NCI-H2196 (cell line): ENCODE measurements around the gene SH3GL3.
A peak's percentile ranks its signal among the peaks of the same experiment; 100 is the strongest.

Source experiments
- DNase-seq: peaks from one replicate; lab custom pipeline; 2025; ENCODE audit not compliant: unreplicated experiment; lab: John Stamatoyannopoulos, UW

The SH3GL3 gene

GRCh38 chr15:83503595-83504364 is 56.6 kb downstream of the SH3GL3 start:
- no peak for DNase-seq

- no peak for DNase-seq
Measured at GRCh38 chr15:83504365-83504764, 57.2 kb downstream of the SH3GL3 start.

- DNase-seq, result no peak
Measured at GRCh38 chr15:83510001-83510400, 62.9 kb downstream of the SH3GL3 start.

- no peak for DNase-seq
Measured at GRCh38 chr15:83512459-83512858, 65.3 kb downstream of the SH3GL3 start.

- DNase-seq, result no peak
Measured at GRCh38 chr15:83514584-83514983, 67.4 kb downstream of the SH3GL3 start.

GRCh38 chr15:83515164-83515563 is 68.0 kb downstream of the SH3GL3 start:
- no peak for DNase-seq

GRCh38 chr15:83516935-83517334 is 69.8 kb downstream of the SH3GL3 start:
- no peak for DNase-seq

GRCh38 chr15:83526319-83526718 is 79.2 kb downstream of the SH3GL3 start:
- no peak for DNase-seq

- no peak for DNase-seq
Measured at GRCh38 chr15:83533410-83533962, 86.3 kb downstream of the SH3GL3 start.

- DNase-seq, result no peak
Measured at GRCh38 chr15:83537606-83538005, 90.5 kb downstream of the SH3GL3 start.

GRCh38 chr15:83538682-83539081 is 91.5 kb downstream of the SH3GL3 start:
- DNase-seq, result no peak

- DNase-seq, result no peak
Measured at GRCh38 chr15:83545804-83546511, 98.8 kb downstream of the SH3GL3 start.

GRCh38 chr15:83546512-83546888 is 99.4 kb downstream of the SH3GL3 start:
- no peak for DNase-seq

- no peak for DNase-seq
Measured at GRCh38 chr15:83547168-83547567, 100.0 kb downstream of the SH3GL3 start.

GRCh38 chr15:83549623-83550022 is 102.5 kb downstream of the SH3GL3 start:
- DNase-seq, result no peak

- no peak for DNase-seq
Measured at GRCh38 chr15:83554558-83554957, 107.4 kb downstream of the SH3GL3 start.

- DNase-seq, result no peak
Measured at GRCh38 chr15:83555383-83555782, 108.2 kb downstream of the SH3GL3 start.

GRCh38 chr15:83556068-83556467 is 108.9 kb downstream of the SH3GL3 start:
- no peak for DNase-seq

GRCh38 chr15:83556754-83557153 is 109.6 kb downstream of the SH3GL3 start:
- no peak for DNase-seq

- no peak for DNase-seq
Measured at GRCh38 chr15:83558146-83558545, 111.0 kb downstream of the SH3GL3 start.

- peak; percentile 40 for DNase-seq
Measured at GRCh38 chr15:83559310-83559966, 112.3 kb downstream of the SH3GL3 start.

- DNase-seq, result no peak
Measured at GRCh38 chr15:83561661-83562060, 114.5 kb downstream of the SH3GL3 start.
